ELF-1 (cell line): ENCODE results near the gene GCFC2.
A peak's percentile ranks its signal among the peaks of the same experiment; 100 is the strongest.

Experiments used
- DNase-seq: peaks from one replicate; pipeline ENCODE4 v3.0.0-alpha.2; 2016; ENCODE audit warnings: low read depth, low spot score

The GCFC2 gene

GRCh38 chr2:75627902-75628504 is 82.7 kb downstream of the GCFC2 start:
- peak; percentile 86 for DNase-seq

- no peak for DNase-seq
Observed at GRCh38 chr2:75622929-75623328, 87.8 kb downstream of the GCFC2 start.

GRCh38 chr2:75622500-75622899 is 88.2 kb downstream of the GCFC2 start:
- no peak for DNase-seq

GRCh38 chr2:75621228-75621627 is 89.5 kb downstream of the GCFC2 start:
- no peak for DNase-seq

GRCh38 chr2:75619956-75620740 is 90.6 kb downstream of the GCFC2 start:
- no peak for DNase-seq

- no peak for DNase-seq
Observed at GRCh38 chr2:75616933-75617332, 93.8 kb downstream of the GCFC2 start.

GRCh38 chr2:75616406-75616805 is 94.3 kb downstream of the GCFC2 start:
- DNase-seq: no peak

GRCh38 chr2:75614162-75614651 is 96.5 kb downstream of the GCFC2 start:
- DNase-seq: no peak

GRCh38 chr2:75612862-75613243 is 97.9 kb downstream of the GCFC2 start:
- DNase-seq: no peak
